Stimulated activated CD8-positive, alpha-beta memory T cell treated with anti-CD3 and anti-CD28 coated beads, Interleukin-15, amount 100 ng/mL, for 1 hour (primary cell): ENCODE data around the gene STMND1.

Experiments
- DNase-seq: peaks from one replicate; pipeline ENCODE4 v3.0.0-alpha.2; 2020; ENCODE audit warnings: low read depth

STMND1 gene

GRCh38 chr6:17161076-17161475 lies 59.2 kb downstream of the STMND1 start:
- no peak for DNase-seq

GRCh38 chr6:17165383-17165782 lies 63.5 kb downstream of the STMND1 start:
- DNase-seq = no peak

GRCh38 chr6:17167327-17167979 lies 65.6 kb downstream of the STMND1 start:
- DNase-seq = no peak

- DNase-seq = no peak
Measured at GRCh38 chr6:17169291-17169690, 67.4 kb downstream of the STMND1 start.

- no peak for DNase-seq
Measured at GRCh38 chr6:17169711-17170110, 67.9 kb downstream of the STMND1 start.

- no peak for DNase-seq
Measured at GRCh38 chr6:17172836-17173470, 71.1 kb downstream of the STMND1 start.

- DNase-seq = no peak
Measured at GRCh38 chr6:17178326-17178725, 76.5 kb downstream of the STMND1 start.

- DNase-seq = no peak
Measured at GRCh38 chr6:17178754-17179529, 77.1 kb downstream of the STMND1 start.

- DNase-seq = no peak
Measured at GRCh38 chr6:17179530-17180073, 77.8 kb downstream of the STMND1 start.
